ENCODE results near the gene NEDD8.

NEDD8 gene

GRCh38 chr14:24186831-24187538, 45.2 kb downstream of the NEDD8 start:
- TF ChIP-seq CTCF (IDR thresholded peaks at IDR 0.05; ENCODE audit: insufficient read depth, low read depth, low read length, missing control alignments): no peak
- no peak overlapping the region for H3K4me3 ChIP-seq (ENCODE audit: low read length)
- DNase-seq (ENCODE audit: low read depth): no peak

GRCh38 chr14:24185741-24186140, 46.4 kb downstream of the NEDD8 start:
- H3K4me3 ChIP-seq (ENCODE audit: low read length): no peak overlapping the region
- DNase-seq (ENCODE audit: low read depth): no peak
- no peak for TF ChIP-seq CTCF (IDR thresholded peaks at IDR 0.05; ENCODE audit: insufficient read depth, low read depth, low read length, missing control alignments)

- no peak for DNase-seq (ENCODE audit: low read depth)
- no peak for TF ChIP-seq CTCF (IDR thresholded peaks at IDR 0.05; ENCODE audit: insufficient read depth, low read depth, low read length, missing control alignments)
- no peak overlapping the region for H3K4me3 ChIP-seq (ENCODE audit: low read length)
Measured at GRCh38 chr14:24185026-24185425, 47.1 kb downstream of the NEDD8 start.

GRCh38 chr14:24184104-24184970, 47.8 kb downstream of the NEDD8 start:
- DNase-seq (ENCODE audit: low read depth): no peak
- H3K4me3 ChIP-seq (ENCODE audit: low read length): no peak overlapping the region
- no peak for TF ChIP-seq CTCF (IDR thresholded peaks at IDR 0.05; ENCODE audit: insufficient read depth, low read depth, low read length, missing control alignments)

GRCh38 chr14:24183014-24183481, 49.1 kb downstream of the NEDD8 start:
- H3K4me3 ChIP-seq (ENCODE audit: low read length): no peak overlapping the region
- no peak for DNase-seq (ENCODE audit: low read depth)
- TF ChIP-seq CTCF (IDR thresholded peaks at IDR 0.05; ENCODE audit: insufficient read depth, low read depth, low read length, missing control alignments): no peak

- TF ChIP-seq CTCF (IDR thresholded peaks at IDR 0.05; ENCODE audit: insufficient read depth, low read depth, low read length, missing control alignments): no peak
- H3K4me3 ChIP-seq (ENCODE audit: low read length): no peak overlapping the region
- no peak for DNase-seq (ENCODE audit: low read depth)
Measured at GRCh38 chr14:24182110-24182882, 49.9 kb downstream of the NEDD8 start.

Measured in epithelial cell of esophagus (primary cell).